ENCODE data around the gene SLAMF1.

Gene SLAMF1

DNA sequence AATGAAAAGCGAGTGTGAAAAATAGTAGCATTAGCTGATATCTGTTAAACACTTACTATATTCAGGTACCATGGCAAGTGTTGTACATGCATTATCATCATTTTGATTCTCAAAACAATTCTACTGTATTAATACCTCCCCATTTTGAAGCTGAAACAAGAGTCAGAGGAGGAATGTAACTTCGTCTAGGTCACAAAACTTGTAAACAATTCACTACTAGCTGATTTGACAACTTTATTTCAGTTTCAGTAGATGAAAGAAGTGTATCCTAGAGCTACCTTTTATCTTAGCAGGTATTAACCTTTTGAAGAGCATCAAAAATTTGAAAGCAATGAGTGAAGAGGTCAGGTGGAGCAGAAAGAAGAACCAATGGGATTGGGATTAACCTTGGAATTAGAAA is 69.2 kb downstream of the SLAMF1 start:
- TF ChIP-seq, protein P1, sequence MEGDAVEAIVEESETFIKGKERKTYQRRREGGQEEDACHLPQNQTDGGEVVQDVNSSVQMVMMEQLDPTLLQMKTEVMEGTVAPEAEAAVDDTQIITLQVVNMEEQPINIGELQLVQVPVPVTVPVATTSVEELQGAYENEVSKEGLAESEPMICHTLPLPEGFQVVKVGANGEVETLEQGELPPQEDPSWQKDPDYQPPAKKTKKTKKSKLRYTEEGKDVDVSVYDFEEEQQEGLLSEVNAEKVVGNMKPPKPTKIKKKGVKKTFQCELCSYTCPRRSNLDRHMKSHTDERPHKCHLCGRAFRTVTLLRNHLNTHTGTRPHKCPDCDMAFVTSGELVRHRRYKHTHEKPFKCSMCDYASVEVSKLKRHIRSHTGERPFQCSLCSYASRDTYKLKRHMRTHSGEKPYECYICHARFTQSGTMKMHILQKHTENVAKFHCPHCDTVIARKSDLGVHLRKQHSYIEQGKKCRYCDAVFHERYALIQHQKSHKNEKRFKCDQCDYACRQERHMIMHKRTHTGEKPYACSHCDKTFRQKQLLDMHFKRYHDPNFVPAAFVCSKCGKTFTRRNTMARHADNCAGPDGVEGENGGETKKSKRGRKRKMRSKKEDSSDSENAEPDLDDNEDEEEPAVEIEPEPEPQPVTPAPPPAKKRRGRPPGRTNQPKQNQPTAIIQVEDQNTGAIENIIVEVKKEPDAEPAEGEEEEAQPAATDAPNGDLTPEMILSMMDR (IDR thresholded peaks at IDR 0.05; ENCODE audit: unreplicated experiment in 3 of 3) = no peak
- Mint-ChIP-seq H3K4me1 (no peaks in the 10 kb centered on the region), H3K36me3 (ENCODE audit: low read depth) (no peaks in the 10 kb centered on the region), H3K27ac (no peak overlapping the region), H3K27me3 (ENCODE audit: low read depth) (peaks cover 6% of the 10 kb centered on the region), H3K9me3 (peaks cover 4% of the 10 kb centered on the region), H3K4me3 (no peak overlapping the region)

DNA sequence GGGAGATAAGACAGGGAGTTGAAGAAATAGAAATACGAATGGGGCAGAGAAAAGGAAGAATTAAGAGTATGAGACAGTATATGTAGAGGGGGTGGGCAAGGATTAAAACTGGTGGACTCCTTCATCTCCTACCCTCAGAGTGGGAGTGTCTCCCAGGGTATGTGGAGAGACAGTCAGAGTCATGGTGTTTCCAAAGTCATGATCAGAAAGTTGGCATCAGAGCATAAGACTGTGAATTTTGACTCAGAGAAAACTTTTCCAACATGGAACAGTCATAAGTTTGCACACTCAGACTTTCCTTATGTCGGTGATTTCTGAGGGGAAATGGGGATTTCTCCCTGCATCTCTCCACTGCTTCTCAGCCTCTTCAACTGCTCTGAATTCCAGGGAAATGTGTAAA is 70.0 kb downstream of the SLAMF1 start:
- no peak overlapping the region for H3K27ac Mint-ChIP-seq
- H3K4me1 Mint-ChIP-seq = no peaks in the 10 kb centered on the region
- H3K9me3 Mint-ChIP-seq = peaks cover 2% of the 10 kb centered on the region
- H3K4me3 Mint-ChIP-seq = no peak overlapping the region
- peaks cover 6% of the 10 kb centered on the region for H3K27me3 Mint-ChIP-seq (ENCODE audit: low read depth)
- TF ChIP-seq, protein P1 (IDR thresholded peaks at IDR 0.05; ENCODE audit: unreplicated experiment in 3 of 3) = no peak
- no peaks in the 10 kb centered on the region for H3K36me3 Mint-ChIP-seq (ENCODE audit: low read depth)

DNA sequence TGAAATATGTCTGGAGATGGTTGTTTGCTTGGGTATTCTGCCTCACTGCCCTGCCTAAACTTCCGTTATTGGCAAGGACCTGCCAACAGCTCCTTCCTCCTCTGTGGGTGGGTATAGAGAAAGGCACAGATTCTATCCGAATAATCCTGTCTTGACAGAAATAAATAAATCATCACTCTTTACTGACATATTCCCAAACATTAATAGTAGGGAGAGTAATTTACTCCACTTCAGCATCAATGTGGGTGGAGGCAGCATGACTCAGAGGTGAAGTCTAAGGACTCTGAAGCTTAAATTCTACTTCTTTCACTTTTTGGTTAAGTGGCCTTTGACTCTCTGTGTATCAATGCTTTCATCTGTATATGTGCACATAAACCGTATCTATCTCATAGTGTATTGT is 70.5 kb downstream of the SLAMF1 start:
- no peak overlapping the region for H3K27ac Mint-ChIP-seq
- no peak overlapping the region for H3K4me3 Mint-ChIP-seq
- H3K4me1 Mint-ChIP-seq = no peaks in the 10 kb centered on the region
- peaks cover 6% of the 10 kb centered on the region for H3K27me3 Mint-ChIP-seq (ENCODE audit: low read depth)
- no peaks in the 10 kb centered on the region for H3K36me3 Mint-ChIP-seq (ENCODE audit: low read depth)
- TF ChIP-seq, protein P1 (IDR thresholded peaks at IDR 0.05; ENCODE audit: unreplicated experiment in 3 of 3) = no peak
- H3K9me3 Mint-ChIP-seq = no peaks in the 10 kb centered on the region

DNA sequence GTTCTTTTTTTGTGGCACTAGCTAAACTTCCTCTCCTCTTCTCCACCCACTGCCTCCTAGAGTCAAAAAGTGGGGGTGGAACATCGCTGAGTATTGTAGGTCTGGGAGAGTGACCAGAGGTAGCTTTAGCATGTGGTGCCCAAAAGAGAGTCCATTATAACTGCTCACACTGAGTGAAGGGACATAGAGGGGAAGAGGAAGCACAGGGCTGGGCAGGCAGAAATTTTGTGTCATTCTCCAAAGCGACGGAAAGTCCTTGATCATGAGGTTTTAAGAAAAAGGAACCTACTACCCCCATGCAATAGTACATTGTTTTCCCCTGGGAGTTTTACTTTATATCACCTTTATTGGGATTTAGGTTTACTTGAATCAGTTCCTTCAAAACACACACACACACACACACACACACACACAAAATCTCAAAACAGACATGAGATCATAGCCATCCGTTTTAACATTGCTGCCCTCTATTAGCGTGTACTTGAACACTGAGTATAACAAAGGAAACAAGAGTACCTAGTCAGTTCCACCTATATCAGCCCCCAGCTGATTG is 71.7 kb downstream of the SLAMF1 start:
- Mint-ChIP-seq H3K4me1 (no peaks in the 10 kb centered on the region), H3K4me3 (no peak overlapping the region), H3K27me3 (ENCODE audit: low read depth) (peaks cover 6% of the 10 kb centered on the region), H3K36me3 (ENCODE audit: low read depth) (no peaks in the 10 kb centered on the region), H3K27ac (no peak overlapping the region), H3K9me3 (no peaks in the 10 kb centered on the region)
- TF ChIP-seq, protein P1 (IDR thresholded peaks at IDR 0.05; ENCODE audit: unreplicated experiment in 3 of 3) = no peak

DNA sequence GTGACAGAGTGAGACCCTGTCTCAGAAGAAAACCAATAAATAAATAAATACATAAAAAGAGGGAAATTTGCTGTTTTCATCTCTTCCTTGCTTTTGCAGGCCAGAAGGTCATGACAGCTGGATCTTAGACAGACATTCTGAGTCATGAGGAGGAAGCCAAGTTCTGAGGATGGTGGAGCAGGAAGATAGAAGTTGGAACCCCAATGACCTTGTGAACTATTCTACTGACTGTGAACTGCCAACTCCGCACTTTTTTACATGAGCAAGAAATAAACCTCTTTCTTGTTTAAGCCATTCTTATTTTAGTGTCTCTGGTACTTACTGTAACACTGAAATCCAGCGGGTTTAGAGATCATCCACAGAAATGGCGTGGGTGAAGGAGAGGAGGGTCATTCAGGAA is 76.0 kb downstream of the SLAMF1 start:
- H3K9me3 Mint-ChIP-seq = no peaks in the 10 kb centered on the region
- TF ChIP-seq, protein P1 (IDR thresholded peaks at IDR 0.05; ENCODE audit: unreplicated experiment in 3 of 3) = no peak
- H3K36me3 Mint-ChIP-seq (ENCODE audit: low read depth) = no peaks in the 10 kb centered on the region
- H3K27ac Mint-ChIP-seq = no peak overlapping the region
- H3K27me3 Mint-ChIP-seq (ENCODE audit: low read depth) = no peaks in the 10 kb centered on the region
- no peak overlapping the region for H3K4me3 Mint-ChIP-seq
- no peaks in the 10 kb centered on the region for H3K4me1 Mint-ChIP-seq

DNA sequence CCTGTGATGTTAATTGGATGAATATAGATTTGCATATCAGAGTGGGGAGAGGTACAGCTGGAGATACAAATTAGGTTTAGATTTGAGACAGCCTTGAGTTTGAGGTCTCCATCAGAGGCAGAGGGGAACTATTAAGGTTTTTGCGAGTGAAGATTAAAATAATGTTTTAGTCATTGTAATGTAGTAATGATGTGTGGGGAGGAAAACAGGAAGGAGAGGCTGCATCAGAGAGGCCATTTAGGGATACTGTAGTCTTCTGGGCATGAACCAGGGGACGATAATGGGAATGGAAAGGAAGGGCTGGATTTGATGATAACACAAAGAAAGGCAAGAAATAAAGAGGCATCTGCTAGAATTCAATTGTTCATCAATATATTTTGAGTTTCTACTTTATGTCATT is 77.0 kb downstream of the SLAMF1 start:
- H3K36me3 Mint-ChIP-seq (ENCODE audit: low read depth) = no peaks in the 10 kb centered on the region
- TF ChIP-seq, protein P1 (IDR thresholded peaks at IDR 0.05; ENCODE audit: unreplicated experiment in 3 of 3) = no peak
- no peaks in the 10 kb centered on the region for H3K9me3 Mint-ChIP-seq
- H3K27ac Mint-ChIP-seq = no peak overlapping the region
- H3K4me3 Mint-ChIP-seq = no peak overlapping the region
- H3K4me1 Mint-ChIP-seq = no peaks in the 10 kb centered on the region
- no peaks in the 10 kb centered on the region for H3K27me3 Mint-ChIP-seq (ENCODE audit: low read depth)

Measured in nephron (organoid).